Transverse colon (tissue), 4 donors: ENCODE data around the gene CD82.

ENCODE experiments used
- EP300 ChIP-seq: sonication (generic); formaldehyde crosslinking; IDR thresholded peaks from one replicate; pipeline ENCODE4 v1.6.1; 2017; ENCODE audit warnings: antibody characterized with exemption, low read depth
- POLR2A ChIP-seq: fragments of 450-650 bp; IDR thresholded peaks from one replicate; pipeline ENCODE4 v1.6.1; 2016; ENCODE audit warnings: antibody characterized with exemption, mild to moderate bottlenecking, moderate library complexity
- POLR2AphosphoS5 ChIP-seq, 3 donors: sonication (generic); formaldehyde crosslinking; IDR thresholded peaks; one replicate each; pipeline ENCODE4 v1.6.1; 2016; ENCODE audit warnings: antibody characterized with exemption in 3 of 3
- TF ChIP-seq, protein P1 (sequence below), 5 experiments: fragments of 200-600 bp in 3 of 5; fragments of 450-650 bp in 2 of 5; sonication (generic) in 3 of 5; IDR thresholded peaks; 1 replicate in 2 of 5; 2 replicates in 3 of 5; pipeline ENCODE4 v1.5.1; 2016 to 2017; ENCODE audit warnings: antibody characterized with exemption in 5 of 5, inconsistent platforms in 3 of 5, mild to moderate bottlenecking in 2 of 5, moderate library complexity in 1 of 5

DNA sequence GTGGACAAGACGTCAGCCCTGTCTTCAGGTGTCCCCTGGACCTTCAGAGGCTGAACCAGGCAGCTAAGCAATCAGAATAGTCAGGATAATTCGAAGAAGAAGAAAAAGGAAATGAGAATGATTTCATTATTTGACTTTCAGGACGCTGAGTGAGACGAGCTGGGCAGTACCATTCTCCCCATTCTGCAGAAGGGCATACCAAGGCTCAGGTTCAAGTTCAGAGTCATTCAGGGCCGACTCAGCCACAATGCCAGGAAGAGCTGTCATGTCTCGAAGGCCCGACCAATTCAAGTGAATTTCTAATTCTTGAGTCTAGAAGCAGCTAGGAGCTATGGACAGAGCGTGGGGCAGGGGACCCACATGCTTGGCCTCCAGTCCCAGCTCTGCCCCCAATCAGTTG is 33.8 kb upstream of the CD82 start:
- no peak for TF ChIP-seq POLR2A
- TF ChIP-seq, protein P1, sequence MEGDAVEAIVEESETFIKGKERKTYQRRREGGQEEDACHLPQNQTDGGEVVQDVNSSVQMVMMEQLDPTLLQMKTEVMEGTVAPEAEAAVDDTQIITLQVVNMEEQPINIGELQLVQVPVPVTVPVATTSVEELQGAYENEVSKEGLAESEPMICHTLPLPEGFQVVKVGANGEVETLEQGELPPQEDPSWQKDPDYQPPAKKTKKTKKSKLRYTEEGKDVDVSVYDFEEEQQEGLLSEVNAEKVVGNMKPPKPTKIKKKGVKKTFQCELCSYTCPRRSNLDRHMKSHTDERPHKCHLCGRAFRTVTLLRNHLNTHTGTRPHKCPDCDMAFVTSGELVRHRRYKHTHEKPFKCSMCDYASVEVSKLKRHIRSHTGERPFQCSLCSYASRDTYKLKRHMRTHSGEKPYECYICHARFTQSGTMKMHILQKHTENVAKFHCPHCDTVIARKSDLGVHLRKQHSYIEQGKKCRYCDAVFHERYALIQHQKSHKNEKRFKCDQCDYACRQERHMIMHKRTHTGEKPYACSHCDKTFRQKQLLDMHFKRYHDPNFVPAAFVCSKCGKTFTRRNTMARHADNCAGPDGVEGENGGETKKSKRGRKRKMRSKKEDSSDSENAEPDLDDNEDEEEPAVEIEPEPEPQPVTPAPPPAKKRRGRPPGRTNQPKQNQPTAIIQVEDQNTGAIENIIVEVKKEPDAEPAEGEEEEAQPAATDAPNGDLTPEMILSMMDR (IDR thresholded peaks at IDR 0.05) = no peak
- no peak for TF ChIP-seq EP300
- no peak for TF ChIP-seq POLR2AphosphoS5 (IDR thresholded peaks at IDR 0.05)
